Fibroblast of peridontal ligament (primary cell): ENCODE measurements around the gene CYP2W1.
"Not testable (repeated sequence)": the region's sequence is repeated elsewhere in the genome, so short reads cannot be mapped to it uniquely, and the experiment has no call there.

Experiments
- DNase-seq: peaks from one replicate; pipeline ENCODE4 v3.0.0-alpha.2; 2010; ENCODE audit errors: extremely low read depth

Gene CYP2W1, protein sequence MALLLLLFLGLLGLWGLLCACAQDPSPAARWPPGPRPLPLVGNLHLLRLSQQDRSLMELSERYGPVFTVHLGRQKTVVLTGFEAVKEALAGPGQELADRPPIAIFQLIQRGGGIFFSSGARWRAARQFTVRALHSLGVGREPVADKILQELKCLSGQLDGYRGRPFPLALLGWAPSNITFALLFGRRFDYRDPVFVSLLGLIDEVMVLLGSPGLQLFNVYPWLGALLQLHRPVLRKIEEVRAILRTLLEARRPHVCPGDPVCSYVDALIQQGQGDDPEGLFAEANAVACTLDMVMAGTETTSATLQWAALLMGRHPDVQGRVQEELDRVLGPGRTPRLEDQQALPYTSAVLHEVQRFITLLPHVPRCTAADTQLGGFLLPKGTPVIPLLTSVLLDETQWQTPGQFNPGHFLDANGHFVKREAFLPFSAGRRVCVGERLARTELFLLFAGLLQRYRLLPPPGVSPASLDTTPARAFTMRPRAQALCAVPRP

DNA sequence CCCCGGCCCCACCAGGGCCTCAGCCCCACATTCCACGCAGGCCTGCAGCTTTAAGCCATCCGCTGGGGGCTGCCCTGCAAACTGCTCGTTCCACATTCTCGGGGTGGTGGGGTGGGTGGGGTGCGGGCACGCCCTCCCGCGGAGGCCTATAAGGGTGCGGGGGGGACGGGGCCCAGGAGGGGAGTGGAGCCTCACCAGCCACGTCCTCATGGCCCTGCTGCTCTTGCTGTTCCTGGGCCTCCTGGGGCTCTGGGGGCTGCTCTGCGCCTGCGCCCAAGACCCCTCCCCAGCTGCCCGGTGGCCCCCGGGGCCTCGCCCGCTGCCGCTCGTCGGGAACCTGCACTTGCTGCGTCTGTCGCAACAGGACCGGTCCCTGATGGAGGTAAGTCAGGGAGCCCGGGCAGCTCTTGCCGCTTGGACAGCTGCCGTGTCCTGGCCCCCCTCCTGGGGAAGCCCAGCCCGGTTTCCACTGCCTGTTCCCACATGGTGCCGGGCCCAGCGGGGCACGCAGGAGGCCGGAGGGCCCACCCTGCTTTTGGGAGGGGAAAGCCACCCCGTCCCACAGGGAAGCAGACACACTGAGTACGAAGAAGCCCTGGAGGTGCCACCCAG, at the start of gene CYP2W1:
CYP2W1 (plus strand) TSS at position 178 of the 612 bp plus-strand sequence; CDS start at position 209, 31 bp downstream.
- DNase-seq = no peak

DNA sequence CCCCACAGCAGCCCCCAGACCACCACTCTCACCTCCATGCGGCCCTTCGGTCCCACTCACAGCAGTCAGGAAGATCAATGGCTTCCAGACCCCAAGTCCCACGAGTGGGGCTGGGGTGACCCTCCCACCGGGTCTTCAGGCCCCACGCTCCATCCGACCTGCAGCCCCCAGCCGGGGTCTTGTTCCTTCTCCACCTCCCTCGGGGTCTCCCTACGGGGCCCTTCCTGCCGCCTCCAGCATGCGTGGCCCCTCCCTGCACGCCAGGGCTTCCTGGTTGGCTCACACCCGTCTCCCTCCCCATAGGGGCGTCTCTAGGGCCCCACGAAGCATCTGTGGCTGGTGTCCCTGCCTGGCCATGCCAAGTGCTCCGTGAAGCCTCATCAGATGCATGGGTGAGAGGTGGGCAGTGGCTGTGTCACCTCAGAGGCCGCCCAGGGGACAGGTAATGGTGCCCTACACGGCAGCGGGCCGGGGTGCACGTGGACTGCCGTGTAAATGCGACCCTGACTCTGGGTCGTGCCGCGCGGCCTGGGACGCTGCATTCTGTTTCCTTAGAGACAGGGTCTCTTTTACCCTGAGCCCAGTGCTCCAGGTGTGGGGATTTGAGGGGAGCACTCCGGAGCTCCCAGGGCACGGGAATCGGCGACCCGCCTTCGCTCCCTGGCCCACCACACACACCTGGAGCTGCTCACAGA, 48.4 kb upstream of the CYP2W1 start:
- DNase-seq = no peak

DNA sequence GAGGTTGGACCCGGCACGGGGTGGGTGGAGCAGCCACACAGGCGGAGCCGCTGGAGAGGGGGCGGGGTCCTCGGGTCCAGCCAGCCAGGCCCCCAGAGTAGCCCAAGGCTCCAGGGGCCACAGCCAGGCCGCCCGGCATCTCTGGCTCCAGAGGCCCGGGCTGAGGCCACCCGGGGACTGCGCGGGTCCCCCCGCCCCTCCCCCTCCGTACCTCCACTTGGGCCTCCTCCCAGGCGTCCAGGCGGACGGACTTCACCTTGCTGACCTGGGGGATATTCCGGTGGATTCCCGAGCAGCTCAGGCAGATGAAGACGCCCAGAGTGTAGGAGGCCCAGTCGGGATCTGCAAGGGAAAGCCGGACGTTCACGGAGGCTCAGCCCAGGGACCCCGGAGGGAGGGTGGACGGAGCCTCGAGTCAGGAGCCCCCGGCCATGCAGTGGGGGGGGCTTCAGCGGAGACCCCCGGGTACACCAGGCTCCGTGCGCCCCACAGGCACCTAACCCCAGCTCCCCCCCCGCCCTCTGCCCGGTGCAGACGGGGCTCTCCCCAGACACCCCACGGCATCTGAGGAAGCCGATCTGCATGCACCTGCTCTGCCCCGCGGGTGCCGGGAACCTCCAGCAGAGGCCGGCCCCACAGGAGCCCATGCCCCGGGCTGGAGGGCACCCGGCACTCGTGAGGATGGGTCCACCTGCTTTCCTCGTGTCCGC, 47.7 kb upstream of the CYP2W1 start:
- no peak for DNase-seq

DNA sequence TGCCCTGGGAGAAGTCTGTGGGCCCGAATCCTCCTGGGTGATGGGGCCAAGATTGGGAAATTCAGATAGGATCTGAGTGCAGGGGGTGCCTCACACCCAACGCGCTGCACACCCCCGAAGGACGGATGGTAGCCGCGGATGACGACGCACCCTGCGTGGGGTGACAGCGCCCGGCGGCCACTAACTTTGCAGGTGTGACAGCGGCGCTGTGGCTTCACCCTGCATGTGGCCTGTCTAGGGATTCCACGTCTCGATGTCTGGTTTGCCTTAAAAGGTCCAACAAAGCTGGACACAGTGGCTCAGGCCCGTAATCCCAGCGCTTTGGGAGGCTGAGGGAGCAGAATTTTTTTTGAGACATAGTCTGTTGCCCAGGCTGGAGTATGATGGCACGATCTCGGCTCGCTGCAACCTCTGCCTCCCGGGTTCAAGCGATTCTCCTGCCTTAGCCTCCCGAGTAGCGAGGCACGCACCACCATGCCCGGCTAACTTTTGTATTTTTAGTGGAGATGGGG, 47.1 kb upstream of the CYP2W1 start:
- DNase-seq = no peak

DNA sequence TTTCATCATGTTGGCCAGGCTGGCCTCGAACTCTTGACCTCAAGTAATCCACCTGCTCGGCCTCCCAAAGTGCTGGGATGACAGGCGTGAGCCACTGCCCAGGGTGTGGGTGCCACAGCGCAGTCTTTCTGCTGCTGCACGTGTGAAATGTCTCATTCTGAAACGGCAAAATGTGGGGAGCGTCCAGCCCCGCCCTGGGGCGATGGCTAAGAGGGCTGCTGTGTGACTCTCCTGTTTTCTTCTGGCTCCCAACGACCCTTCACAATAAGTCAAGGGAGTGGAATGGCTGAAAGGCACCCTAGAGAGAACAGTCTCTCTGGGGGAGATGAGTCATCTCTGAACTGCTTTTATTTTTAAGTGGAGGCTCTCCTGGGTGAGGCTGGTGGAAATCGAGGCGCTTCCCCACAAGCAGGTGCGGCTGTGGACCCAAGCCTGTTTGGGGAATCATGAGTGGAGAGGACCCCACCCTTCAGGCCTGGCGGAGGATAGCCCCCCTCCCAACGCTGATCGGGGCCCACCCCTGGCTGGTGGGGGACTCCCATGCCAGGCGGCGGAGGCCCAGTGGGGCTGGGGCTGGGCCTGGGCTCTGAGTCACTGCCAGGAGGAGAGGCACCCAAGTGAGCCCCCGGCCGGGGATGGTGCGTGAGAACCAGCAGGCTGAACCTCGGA, 46.5 kb upstream of the CYP2W1 start:
- DNase-seq = no peak

DNA sequence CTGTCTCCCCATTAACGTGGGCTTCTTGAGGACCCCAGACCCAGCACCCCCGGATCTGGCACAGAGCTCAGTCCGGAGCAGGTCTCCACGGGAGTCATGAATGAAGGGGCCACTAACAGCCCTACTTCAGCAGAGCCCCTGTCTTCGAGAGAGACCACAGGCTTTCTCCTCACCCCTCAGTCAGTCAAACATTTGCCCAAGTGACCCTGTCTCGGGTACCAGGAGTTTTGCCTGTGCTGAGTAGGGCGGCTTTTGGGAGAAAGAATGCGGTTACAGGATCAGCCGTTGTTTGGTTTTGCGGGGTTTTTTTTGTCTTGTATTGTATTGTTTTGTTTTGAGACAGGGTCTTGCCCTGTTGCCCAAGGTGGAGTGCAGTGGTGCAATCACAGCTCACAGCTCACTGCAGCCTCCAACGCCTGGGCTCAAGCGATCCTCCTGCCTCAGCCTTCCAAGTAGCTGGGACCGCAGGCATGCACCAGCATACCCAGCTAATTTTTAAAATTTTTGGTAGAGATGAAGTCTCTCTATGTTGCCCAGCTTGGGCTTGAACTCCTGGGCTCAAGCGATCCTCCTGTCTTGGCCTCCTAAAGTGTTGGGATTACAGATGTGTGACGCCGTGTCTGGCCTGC, 45.0 kb upstream of the CYP2W1 start:
- DNase-seq = no peak

DNA sequence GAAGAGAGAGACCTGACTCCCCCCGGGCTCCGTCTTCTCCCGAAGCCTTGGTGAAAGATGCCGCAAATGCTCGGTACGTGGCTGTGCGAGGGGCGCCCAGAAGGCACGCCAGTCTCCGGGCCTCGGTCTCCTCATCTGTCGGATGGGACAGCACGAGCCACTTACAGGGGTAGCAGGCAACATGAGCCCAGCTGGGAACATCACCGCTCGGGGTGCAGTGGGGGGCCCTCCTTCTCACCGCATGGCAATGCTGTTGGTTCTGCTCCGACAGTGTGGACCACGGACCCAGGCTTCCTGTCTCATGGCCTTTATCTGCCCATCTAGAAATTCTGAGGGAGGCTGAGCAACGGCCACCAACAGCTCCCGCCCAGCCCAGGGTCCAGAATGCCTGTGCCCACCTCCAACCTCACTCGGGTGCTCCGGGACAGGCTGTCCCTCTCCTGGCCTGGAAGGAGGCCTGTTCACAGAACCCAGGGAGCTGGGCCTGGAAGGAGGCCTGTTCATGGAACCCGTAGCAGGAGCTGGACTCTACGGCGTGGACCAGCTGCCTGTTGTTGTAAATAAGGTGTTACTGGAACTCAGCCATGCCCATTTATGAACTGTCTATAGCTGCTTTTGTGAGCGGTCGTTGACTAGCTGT, 44.3 kb upstream of the CYP2W1 start:
- DNase-seq = no peak

DNA sequence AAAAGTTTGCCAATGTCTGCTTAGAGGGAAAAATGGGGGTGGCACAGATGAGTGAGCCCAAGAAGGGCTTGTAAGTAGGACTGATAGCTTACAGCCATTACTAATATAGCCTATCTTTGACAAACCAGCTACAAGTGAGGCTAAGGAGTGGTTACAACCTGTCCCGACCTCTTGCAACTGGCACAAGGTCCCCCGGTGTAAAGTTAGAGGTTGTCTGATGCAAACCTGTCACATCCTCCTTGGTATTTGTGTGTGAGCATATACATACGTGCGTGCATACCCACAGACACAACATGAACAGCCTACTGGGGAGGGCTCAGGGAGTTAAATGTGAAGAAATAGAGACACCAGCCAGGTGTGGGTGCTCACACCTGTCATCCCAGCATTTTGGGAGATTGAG, 43.1 kb upstream of the CYP2W1 start:
- DNase-seq = no peak

DNA sequence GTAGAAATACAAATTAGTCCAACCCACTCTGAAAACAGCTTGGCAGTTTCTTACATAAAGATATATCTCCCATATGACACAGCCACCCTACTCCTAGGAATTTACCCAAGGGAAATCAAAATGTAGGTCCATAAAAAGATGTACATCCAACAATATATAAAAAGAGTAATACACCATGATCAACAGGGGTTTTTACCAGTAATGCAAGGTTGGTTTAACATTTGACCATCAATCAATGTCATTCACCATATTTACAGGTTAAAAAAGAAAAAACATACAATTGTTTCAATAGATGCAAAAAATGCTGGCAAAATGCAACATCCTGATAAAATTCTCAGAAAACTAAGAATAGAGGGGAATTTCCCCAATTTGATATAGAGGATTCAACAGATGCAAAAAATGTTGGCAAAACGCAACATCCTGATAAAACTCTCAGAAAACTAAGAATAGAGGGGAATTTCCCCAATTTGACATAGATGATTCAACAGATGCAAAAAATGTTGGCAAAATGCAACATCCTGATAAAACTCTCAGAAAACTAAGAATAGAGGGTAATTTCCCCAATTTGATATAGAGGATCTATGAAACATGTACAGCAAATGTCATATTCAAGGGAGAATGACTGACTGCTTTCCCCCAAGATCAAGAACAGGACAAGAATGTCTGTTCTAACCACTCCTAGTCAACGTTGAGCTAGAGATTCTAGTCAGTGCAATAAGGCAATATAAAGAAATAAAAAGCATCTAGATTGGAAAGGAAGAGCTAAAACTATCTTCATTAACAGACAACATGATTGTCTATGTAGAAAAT, 42.2 kb upstream of the CYP2W1 start:
- no peak for DNase-seq

DNA sequence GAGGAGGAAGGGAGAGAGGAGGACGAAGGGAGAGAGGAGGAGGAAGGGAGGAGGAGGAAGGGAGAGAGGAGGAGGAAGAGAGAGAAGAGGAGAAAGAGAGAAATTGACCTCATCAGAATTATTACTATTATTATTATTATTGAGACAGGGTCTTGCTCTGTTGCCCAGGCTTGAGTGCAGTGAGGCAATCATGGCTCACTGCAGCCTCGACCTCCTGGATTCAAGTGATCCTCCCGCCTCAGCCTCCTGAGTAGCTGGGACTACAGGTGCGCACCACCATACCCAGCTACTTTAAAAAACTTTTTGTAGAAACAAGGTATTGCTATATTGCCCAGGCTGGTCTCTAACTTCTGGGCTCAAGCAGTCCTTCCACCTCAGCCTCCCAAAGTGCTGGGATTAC, 39.2 kb upstream of the CYP2W1 start:
- DNase-seq = not testable (repeated sequence)

DNA sequence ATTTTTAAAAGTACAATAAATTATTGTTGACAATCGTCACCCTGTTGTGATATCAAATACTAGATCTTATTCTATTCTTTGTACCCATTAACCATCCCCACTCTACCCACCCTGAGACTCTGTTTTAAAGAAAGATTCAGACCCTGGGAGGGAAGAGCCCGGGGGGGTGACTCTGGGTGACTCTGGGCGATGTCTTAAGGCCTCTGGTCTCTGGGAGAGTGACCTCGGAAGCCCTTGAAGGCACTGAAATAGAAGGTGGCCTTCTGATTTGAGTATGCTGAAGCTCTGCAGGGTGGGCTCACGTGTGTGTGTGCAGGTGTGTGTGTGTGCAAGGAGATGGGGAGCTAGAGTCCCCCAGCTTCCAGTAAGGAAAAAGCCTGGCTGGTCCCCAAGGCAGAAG, 38.2 kb upstream of the CYP2W1 start:
- no peak for DNase-seq

DNA sequence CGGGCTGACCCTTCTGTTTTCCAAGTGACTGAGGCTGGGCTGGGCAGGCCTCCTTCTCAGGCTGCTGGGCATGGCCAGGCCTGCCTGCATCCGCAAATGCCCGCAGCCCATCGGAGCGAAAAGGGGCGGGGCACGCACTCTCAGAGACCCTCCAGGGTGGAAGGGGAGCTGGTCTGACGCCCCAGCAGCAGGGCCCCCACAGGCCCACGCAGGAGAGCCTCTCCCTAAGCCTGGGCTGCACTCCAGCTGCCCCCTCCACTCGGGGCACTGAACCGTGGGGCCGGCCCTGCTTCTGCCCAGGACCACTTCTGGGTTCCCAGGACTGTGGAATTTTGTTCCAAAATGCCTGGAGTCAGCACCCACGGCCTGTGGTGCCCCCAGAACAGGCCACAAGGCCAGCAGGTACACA, 37.8 kb upstream of the CYP2W1 start:
- no peak for DNase-seq

DNA sequence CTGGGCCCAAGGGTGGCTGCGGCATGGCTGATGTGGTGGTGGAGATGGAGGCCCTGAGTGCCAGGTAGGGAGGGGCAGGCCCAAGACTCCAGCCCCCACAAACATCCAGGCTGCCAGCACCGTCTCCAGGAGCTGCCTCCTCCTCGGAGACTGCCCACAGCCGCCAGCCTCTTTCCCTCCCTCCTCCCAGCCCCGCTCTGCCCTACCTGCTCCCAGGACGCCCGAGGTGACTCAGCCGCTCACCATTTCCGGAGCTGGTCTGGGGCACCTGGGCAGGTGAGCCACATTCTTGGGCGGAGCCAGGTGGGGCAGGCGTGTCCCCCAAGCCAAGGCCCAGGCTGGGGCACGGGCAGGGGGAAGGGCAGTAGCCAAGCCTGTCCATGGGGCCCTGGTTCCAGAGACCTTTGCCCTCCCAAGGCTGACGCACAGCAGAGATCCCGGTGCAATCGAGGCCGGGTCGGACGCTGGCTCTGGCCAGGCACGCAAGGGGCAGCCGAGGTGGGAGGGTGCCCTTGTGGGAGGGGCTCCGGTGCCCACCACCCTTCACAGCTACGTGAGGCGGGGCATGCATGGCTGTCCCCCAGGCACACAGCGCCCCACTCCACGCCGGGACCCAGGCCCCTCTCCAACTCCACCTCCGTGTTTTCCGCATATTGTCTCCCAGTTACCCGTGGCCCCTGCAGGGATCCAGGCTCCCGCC, 37.3 kb upstream of the CYP2W1 start:
- DNase-seq = no peak

DNA sequence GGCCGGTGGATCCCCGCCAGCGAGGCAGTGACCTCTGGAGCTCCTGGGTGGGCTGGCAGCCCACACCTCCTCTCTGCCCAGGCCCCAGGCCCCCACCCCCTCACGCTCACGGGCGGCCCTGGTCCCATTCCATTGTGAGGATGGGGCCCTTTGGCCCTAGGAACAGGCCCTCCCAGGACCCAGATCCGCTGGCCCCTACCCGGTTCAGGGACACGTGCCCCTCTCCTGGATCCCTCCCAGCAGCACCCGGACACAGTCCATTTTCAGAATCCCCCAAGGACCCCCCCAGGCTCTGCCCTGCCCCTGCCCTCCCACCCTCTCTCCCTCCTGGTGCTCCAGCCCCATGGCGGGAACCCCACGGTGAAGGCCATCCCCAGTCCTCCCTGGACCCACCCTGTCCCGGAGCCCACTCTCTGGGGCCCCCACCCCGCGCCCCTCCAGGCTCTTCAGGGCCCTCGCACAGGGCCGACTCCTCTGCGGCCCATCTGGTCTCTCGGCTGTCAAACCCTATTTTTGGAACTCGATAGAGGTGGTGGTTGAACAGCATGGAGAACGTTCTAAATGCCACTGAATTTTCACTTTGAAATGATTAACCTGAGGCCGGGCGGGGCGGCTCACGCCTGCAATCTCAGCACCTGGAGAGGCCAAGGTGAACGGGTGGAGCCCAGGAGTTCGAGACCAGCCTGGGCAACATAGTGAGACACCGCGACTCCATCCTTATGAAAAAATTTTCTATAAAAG, 36.6 kb upstream of the CYP2W1 start:
- DNase-seq = no peak

DNA sequence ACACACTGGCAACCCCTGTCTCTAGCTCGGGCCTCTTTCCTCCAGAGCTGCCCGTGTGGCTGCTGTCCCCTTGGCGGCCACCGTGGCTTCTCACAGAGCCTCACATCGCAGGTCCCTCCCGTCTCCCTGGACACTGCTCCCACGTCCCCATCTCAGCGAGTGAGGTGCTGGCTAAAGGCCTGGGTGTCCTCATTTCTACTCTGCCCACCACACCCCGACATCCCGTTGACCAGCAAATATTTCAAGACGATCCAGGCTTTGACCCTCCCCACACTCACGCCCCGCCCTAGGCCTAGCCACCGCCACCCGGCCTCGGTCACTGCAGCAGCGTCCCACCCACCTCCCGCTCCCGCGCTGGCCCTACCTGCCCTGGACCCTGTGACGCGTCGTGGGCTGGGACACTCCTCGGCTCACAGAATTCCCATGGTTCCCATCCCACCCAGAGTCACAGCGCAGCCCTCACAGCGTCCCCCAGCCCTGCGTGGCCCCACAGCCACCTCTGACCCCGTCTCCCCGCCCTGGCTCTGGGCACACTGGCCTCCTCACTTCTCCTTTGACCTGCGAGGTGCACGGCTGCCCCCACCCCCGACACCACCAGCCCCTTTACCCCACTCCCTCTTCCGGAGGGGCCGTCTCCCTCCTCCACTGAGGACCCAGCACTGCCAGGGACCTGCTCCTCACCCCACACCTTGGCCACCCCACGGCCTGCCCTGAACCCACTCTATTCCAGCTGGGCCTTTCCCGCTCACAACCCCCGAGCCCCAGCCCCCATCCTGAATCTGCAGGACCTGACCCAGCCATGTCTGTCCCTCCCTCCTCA, 35.4 kb upstream of the CYP2W1 start:
- DNase-seq = no peak

DNA sequence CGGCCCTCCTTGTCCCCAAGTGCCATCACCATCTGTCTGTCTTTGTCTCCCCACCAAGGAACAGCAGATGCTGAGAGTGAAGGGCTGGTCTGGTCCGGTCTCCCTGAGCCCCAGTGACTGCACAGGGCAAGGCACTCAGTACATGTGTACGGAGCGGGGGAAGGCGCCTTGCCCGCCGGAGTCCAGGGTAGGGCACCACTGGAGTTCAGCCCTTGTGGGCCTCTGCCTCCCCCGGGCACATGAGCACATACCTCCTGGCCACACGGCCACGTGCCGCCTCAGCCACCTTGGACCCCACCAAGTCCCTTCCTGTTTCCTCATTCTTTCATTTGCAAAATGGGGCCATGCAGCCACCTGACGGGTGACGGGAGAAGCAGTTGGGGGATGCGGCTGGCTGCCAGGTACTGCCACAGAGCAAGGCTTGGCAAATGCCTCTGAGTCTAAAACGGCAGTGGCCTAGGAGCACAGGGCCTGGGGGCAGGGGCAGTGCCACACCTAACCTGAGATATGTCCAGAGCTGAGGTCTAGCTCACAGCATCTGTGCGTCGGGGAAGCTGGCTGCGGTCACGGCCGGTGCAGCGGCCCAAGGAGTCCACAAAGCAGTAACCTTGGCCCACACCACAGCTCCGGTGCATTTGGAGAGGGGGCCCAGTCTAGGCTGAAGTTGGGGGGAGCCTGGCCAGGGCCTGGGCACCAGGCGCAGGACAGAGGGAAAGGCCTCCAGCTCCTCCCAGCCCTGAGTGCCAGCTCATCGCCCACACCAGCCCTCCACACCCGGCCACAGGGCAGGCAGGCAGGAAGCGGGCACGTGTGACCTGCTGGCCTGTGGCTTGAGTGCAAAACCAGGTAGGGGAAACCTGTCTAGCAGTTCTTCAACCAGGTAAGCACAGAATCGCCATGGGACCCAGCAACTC, 33.7 kb upstream of the CYP2W1 start:
- no peak for DNase-seq
